ES-I3 (cell line): Measurements from ENCODE around the gene EBLN2.

ENCODE experiments used
- H3K36me3 ChIP-seq: 2 replicates; pipeline ENCODE4 v1.6.1; 2013; ENCODE audit warnings: mild to moderate bottlenecking, low read length, control low read depth, moderate library complexity; ENCODE audit not compliant: insufficient read depth
- H3K4me1 ChIP-seq: 2 replicates; pipeline ENCODE4 v1.6.1; 2013; ENCODE audit warnings: mild to moderate bottlenecking, control low read depth, low read length; ENCODE audit not compliant: insufficient read depth
- H3K9ac ChIP-seq: 2 replicates; pipeline ENCODE4 v1.6.1; 2013; ENCODE audit warnings: low read depth, mild to moderate bottlenecking, low read length, moderate library complexity
- H3K9me3 ChIP-seq: 2 replicates; pipeline ENCODE4 v1.6.1; 2013; ENCODE audit warnings: mild to moderate bottlenecking, low read length, moderate library complexity; ENCODE audit not compliant: control insufficient read depth, insufficient read depth

EBLN2 gene

DNA sequence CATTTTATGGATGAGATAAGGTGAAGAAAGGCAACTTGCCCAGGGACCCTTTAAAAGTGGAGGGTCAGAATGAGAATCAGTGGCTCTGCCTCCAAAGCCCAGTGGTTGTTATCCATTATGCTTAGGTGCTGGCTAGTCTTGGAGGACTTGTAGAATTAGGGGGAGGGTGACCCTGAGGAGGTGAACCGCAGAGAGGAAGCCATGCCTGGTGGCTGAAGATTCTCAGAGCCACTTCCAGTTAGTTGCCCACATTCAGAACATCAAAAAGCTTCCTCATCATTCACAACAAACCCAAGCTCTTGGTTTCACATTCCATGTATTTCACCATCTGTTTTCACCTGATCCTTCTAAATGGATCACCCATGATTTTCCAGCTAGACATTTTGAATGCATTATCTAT is 11.2 kb downstream of the EBLN2 start:
- Histone ChIP-seq H3K9me3 (no peaks in the 10 kb centered on the region), H3K4me1 (peaks cover 16% of the 10 kb centered on the region), H3K36me3 (no peaks in the 10 kb centered on the region), H3K9ac (no peak overlapping the region)

DNA sequence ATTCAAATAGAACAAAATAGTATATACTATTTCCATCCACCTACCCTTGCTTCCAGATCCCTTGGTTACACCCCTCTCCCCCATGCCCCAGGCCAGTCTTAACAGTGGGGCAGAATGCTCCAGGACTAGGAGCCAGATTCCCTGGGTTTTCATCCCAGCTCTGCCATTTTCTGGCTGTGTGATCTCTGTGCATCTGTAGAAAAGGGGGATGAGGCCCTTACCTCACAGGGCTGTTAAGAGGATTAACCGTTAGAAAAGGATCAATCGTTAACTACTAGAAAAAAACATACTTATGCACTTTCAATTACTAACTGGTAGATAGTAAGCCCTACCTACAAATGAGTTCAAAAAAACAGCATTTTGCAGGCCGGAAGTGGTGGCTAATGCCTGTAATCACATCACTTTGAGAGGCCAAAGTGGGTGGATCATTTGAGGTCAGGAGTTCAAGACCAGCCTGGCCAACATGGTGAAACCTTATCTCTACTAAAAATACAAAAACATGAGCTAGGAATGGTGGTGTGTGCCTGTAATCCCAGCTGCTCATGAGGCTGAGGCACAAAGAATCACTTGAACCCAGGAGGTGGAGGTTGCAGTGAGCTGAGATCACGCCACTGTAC is 11.7 kb downstream of the EBLN2 start:
- Histone ChIP-seq H3K4me1 (peaks cover 16% of the 10 kb centered on the region), H3K36me3 (no peaks in the 10 kb centered on the region), H3K9me3 (no peaks in the 10 kb centered on the region), H3K9ac (no peak overlapping the region)

DNA sequence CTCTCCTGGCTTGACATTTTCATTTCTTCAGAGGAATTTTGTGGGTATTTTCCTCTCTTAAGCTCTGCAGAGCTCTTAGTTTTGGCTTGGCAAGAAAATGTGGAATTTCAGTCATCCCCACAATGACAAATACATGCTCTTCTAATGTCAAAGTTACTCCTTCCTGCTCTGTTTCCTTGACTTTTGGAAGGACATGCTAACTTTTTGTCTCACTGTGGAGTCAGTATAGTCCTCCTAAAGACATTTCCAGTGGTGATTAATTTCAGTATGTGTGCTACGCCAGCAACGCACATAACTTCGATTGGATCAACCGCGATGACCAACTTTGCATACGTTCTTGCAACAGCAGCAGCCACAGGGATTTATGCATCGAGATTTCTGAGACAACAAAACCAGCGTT is 13.3 kb downstream of the EBLN2 start:
- Histone ChIP-seq H3K9ac (no peak overlapping the region), H3K36me3 (no peaks in the 10 kb centered on the region), H3K4me1 (peaks cover 16% of the 10 kb centered on the region), H3K9me3 (no peaks in the 10 kb centered on the region)

DNA sequence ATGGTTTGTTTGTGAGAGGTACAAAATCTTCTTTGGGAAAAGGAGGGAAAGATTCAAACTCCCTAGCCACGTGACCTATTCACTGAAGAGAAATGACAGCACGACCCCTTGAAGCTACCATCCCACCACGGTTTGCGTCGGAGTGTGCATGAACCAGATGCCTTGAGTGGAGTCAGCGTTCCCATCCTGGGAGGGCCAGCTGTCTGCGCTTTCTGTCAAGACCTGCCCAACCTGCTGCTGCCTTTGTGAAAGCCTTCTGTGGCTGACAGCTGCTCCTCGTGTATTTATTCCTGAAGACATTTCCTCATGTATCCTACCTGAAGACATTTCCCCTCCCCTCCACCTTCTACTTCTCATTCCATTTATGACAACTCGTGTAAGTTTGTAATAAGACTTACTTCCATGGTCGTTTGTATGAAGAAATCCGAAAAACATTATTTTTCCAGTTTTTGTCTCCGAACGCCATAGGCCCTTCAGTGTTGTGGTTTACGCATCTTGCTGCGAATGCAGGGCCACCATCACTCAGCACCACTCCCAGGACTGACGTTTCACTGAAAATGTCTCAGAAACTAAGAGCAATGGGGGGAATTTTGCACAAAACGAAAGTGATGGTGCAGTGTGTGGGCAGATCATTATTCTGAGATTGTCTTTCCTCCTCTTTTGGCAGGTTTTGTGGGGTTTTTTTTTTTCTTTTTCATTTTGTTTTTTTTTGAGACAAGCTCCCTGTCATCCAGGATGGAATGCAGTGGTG is 18.9 kb downstream of the EBLN2 start:
- H3K9ac ChIP-seq, result no peak overlapping the region
- no peaks in the 10 kb centered on the region for H3K4me1 ChIP-seq
- no peaks in the 10 kb centered on the region for H3K36me3 ChIP-seq
- H3K9me3 ChIP-seq, result no peaks in the 10 kb centered on the region

DNA sequence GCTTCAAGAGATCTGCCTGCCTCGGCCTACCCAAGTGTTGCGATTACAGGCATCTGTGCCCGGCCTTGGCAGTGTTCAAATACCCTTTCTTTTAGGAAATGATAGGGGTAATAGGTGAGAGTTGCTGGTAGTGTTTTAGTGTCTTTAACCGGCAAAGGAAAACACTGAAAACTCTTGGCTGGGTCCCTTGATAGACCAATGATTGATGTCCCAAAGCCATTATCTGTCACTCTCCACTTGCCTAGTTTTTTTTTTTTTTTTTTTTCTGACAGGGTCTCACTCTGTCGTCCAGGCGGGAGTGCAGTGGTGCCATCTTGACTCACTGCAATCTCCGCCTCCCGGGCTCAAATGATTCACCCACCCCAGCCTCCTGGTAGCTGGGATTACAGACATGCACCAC is 19.7 kb downstream of the EBLN2 start:
- H3K36me3 ChIP-seq, result no peaks in the 10 kb centered on the region
- no peaks in the 10 kb centered on the region for H3K9me3 ChIP-seq
- no peak overlapping the region for H3K9ac ChIP-seq
- H3K4me1 ChIP-seq, result no peaks in the 10 kb centered on the region

DNA sequence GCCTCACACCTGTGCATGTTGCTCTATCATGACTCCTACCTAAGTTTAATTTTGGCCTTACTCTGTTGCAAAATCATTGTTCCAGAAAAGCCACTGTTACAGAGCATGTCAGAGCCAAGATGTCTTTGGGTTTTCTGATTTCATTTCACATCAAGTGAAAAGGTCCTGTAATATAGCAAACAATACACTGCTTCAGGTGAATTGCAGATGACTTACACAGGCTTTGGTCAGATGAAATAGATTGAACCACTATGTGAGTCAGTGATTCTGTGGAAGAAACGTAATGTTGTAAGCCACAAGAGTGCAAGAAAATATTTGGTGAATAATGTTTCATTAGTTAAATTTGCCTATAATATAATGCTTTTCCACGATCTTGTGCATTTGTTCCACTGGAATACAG is 22.7 kb downstream of the EBLN2 start:
- Histone ChIP-seq H3K9me3 (no peaks in the 10 kb centered on the region), H3K9ac (no peak overlapping the region), H3K36me3 (no peaks in the 10 kb centered on the region), H3K4me1 (no peaks in the 10 kb centered on the region)

DNA sequence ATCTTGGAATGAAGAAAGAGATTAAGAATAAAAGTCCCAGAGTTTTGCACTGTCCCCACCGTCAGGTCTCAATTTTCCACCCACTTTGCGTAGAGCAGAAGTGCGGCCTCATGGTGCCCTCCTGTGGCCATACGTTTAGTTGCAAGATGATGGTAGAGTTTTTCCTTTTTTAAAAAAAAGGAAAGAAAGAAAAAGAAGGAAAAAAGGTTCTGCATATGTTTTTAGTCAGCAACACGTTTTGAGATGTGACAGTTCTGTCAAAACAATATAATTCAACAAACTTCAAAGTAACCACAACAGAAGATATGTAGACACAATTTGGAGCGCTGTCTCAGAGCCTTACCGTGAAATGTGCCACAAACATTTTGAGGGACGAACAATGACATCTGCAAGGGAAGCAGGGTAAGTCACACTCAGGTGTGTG is 24.6 kb downstream of the EBLN2 start:
- Histone ChIP-seq H3K36me3 (no peaks in the 10 kb centered on the region), H3K9me3 (no peaks in the 10 kb centered on the region), H3K4me1 (no peaks in the 10 kb centered on the region; the same call in 1 of the 2 replicates), H3K9ac (no peak overlapping the region)

DNA sequence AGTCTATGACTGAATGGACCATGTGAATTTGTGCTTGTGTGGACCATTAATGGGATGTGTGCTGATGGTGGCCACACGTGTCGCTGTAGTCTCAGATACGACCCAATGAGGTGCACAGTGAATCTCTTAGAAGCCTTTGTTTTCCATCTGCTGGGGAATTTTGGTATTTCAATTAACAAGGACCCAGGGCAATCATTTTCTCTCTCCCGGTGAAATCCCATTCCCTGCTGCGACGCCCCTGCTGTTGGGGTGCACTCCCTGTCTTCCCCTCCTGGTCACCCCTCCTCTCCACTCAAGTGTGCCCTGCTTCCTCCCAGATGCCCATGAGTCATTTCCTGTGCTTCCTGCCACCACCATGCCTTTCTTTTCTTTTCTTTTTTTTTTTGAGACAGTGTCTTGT is 32.7 kb downstream of the EBLN2 start:
- Histone ChIP-seq H3K36me3 (no peaks in the 10 kb centered on the region), H3K9me3 (no peaks in the 10 kb centered on the region), H3K9ac (peak overlapping the region; percentile 44; the same call in 1 of the 2 replicates), H3K4me1 (peaks cover 10% of the 10 kb centered on the region; the same call in 1 of the 2 replicates)

DNA sequence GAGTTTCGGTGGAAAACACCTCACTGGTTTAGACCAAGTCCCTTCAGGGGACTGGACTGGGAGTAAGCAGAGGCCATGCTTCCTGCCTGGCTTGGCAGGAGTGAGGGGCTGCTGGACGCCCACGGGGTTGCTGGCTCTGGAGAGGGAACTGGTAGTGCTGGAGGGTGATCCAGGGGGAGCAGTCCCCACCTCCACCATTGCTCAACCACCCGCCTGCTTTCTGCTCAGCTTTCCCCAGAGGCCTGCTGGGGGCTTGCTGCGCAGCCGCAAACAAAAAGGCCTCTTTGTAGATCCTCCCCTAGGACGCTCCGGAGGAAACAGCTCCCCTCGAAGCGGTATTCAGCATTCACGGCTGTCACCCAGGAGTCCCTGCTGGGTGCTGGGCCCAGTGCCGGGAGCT is 33.5 kb downstream of the EBLN2 start:
- Histone ChIP-seq H3K9ac (peak overlapping the region; percentile 44), H3K4me1 (peaks cover 10% of the 10 kb centered on the region; the same call in 1 of the 2 replicates), H3K9me3 (no peaks in the 10 kb centered on the region), H3K36me3 (no peaks in the 10 kb centered on the region)

DNA sequence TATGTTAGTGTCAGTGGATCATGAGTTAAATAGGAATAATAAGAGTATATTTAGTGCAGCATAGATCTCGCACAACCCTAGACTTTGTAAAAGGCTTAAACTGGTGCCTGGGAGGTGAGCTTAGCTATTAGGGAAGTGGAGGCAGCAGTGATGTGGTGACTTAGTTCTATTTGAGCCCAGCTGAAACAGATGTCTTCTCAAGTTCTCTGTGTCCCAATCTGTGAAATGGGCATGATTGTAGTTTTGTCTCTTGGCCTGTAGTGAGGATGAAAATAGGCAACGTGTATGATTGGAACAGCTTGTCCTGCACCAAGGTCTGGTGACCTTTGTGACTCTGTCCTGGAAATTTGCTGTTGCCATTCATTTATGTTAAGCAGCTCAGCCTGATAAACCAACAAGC is 34.7 kb downstream of the EBLN2 start:
- no peaks in the 10 kb centered on the region for H3K36me3 ChIP-seq
- H3K9me3 ChIP-seq, result no peaks in the 10 kb centered on the region
- H3K9ac ChIP-seq, result no peak overlapping the region
- H3K4me1 ChIP-seq, result peaks cover 10% of the 10 kb centered on the region; the same call in 1 of the 2 replicates

DNA sequence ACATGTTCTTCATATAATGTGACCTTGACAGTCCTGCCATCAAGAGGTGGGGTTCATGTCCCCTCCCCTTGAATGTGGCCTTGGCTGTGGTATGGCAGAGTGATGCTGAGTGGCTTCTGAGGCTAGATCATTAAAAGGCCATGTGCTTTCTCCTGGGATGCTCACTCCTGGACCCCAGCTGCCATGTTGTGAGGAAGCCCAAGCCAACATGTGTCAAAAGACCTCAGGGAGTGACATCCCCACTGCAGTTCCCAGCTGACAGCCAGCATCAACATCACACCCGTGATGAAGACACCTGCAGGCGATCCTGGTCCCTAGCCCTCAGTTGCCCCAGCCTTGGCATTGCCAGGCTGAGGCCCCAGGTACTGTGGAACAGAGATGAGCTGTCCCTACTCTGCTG is 36.6 kb downstream of the EBLN2 start:
- H3K36me3 ChIP-seq, result no peaks in the 10 kb centered on the region
- H3K9ac ChIP-seq, result no peak overlapping the region
- H3K9me3 ChIP-seq, result no peaks in the 10 kb centered on the region
- peaks cover 10% of the 10 kb centered on the region; the same call in 1 of the 2 replicates for H3K4me1 ChIP-seq

DNA sequence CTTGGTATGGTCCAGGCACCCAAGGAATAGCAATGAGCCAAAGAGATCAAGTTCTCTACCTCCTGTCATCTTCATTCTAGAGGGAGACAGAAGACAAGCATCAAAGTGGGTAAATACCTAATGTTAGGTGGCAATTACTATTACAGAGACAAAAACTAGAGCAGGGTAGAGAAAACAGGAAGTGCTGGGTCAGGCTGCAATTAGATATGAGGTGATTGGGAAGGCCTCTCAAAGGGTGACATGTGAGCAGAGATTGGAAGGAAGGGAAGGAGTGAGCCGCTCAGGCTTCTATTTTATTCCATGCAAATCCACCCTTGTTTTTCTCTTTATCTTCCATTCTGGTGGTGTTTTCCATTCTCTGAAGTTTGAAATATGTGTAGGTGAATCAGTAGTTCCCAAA is 37.4 kb downstream of the EBLN2 start:
- H3K9ac ChIP-seq, result no peak overlapping the region
- no peaks in the 10 kb centered on the region for H3K9me3 ChIP-seq
- peaks cover 10% of the 10 kb centered on the region; the same call in 1 of the 2 replicates for H3K4me1 ChIP-seq
- no peaks in the 10 kb centered on the region for H3K36me3 ChIP-seq

DNA sequence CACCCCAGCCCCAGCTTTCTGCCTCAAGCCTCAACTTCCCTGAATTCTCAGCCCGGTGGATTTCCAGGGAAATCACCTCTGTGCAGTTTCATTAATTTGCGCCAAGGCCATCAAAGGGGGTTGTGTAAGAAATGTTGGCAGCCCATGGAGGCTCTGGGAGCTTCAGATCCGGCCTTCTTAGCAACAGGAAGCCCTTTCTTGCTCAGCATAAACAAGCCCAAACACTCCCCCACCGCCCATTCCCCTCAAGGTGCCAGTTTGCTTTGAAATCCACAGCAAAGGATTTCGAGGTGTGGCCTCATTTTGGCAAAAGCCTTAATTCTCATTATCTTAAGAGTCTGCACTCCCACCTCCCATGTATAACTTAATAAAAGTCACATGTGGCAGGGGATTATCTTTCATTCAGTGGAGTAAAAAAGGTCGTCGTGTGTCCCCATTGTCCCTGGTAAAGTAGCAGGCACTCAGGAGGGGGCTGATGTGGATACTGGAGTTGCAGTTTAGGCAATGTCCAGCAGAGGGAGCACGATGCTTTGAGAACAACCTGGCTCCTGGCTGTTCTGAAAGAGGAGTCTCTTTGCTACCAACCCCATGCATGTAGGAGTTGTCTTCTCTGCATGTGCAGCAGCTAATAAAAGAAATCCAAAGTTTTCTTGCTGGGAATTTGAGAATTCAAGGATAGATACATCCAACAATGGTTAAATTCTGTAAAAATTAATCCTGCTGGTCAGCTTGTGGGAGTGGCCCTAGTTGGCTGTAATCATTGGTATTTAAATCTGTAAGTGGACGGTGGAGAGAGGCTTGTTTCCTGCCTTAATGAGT is 39.5 kb downstream of the EBLN2 start:
- Histone ChIP-seq H3K9me3 (no peaks in the 10 kb centered on the region), H3K4me1 (no peaks in the 10 kb centered on the region; the same call in 1 of the 2 replicates), H3K36me3 (no peaks in the 10 kb centered on the region), H3K9ac (0 out of 2 replicates have a peak overlapping the region, but pooled peaks have one; percentile 12)

DNA sequence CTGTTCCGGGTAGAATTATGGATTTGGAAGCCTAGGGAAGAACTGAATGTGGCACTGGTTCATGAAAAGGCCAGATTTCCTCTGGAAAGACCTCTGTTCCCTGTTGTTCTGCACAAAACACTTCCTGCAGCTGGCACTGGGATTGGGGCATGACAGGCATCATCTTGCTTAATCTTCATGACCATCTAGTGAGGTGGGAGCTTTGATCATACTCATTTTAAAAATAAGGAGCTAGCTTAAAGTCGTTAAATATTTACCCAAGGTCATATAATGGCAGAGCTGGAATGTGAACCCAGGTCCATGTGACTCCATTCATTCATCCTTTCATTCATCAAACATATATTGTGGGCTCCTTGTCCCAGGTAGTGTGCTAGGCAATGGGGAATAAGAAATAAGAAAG is 40.4 kb downstream of the EBLN2 start:
- Histone ChIP-seq H3K36me3 (no peaks in the 10 kb centered on the region), H3K9ac (no peak overlapping the region), H3K9me3 (no peaks in the 10 kb centered on the region), H3K4me1 (no peaks in the 10 kb centered on the region; the same call in 1 of the 2 replicates)
